ENCODE data around the gene CATSPER1.

DNA sequence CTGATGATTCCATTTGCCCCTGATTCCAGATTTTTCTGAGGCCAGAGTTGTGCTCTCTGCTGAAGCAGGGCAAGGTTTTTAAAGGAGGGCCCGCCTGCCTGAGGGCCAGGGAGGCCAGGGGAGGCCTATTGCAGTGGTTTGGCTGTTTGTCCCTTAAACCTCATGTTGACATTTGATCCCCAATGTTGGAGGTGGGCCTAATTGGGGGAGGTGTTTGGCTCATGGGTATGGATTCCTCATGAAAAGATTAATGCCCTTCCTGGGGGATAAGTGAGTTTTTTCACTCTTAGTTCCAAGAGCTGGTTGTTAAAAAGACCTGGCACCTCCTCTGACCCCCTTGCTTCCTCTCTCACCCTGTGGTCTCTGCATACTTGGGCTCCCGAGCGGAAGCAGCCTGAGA lies 13.5 kb upstream of the CATSPER1 start:
- no peak for TF ChIP-seq EP300 (IDR thresholded peaks at IDR 0.05; ENCODE audit: low read depth in 2 of 2, low read length in 2 of 2)
- TF ChIP-seq EP300 (CRISPR knock-in tag; IDR thresholded peaks at IDR 0.05; ENCODE audit: borderline replicate concordance), result no peak
- no peak for TF ChIP-seq CAMTA2 (CRISPR knock-in tag; IDR thresholded peaks at IDR 0.05; ENCODE audit: borderline replicate concordance)
- TF ChIP-seq ZFP1 (CRISPR knock-in tag; IDR thresholded peaks at IDR 0.05), result no peak
- no peak for TF ChIP-seq HNRNPK (IDR thresholded peaks at IDR 0.05; ENCODE audit: low read depth, low read length, poor library complexity, severe bottlenecking)
- TF ChIP-seq SIN3A (IDR thresholded peaks at IDR 0.05; ENCODE audit: borderline replicate concordance, low read depth, low read length), result no peak
- no peak for TF ChIP-seq ZBTB21 (CRISPR knock-in tag; IDR thresholded peaks at IDR 0.05)
- no peak for TF ChIP-seq ZNF24 (IDR thresholded peaks at IDR 0.05)
- TF ChIP-seq POLR2AphosphoS5 (IDR thresholded peaks at IDR 0.05; ENCODE audit: low read depth, low read length), result no peak
- TF ChIP-seq, protein P1, sequence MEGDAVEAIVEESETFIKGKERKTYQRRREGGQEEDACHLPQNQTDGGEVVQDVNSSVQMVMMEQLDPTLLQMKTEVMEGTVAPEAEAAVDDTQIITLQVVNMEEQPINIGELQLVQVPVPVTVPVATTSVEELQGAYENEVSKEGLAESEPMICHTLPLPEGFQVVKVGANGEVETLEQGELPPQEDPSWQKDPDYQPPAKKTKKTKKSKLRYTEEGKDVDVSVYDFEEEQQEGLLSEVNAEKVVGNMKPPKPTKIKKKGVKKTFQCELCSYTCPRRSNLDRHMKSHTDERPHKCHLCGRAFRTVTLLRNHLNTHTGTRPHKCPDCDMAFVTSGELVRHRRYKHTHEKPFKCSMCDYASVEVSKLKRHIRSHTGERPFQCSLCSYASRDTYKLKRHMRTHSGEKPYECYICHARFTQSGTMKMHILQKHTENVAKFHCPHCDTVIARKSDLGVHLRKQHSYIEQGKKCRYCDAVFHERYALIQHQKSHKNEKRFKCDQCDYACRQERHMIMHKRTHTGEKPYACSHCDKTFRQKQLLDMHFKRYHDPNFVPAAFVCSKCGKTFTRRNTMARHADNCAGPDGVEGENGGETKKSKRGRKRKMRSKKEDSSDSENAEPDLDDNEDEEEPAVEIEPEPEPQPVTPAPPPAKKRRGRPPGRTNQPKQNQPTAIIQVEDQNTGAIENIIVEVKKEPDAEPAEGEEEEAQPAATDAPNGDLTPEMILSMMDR (CRISPR knock-in tag; IDR thresholded peaks at IDR 0.05), result no peak
- no peak for TF ChIP-seq IRX3 (CRISPR knock-in tag; IDR thresholded peaks at IDR 0.05; ENCODE audit: borderline replicate concordance, low read depth)
- TF ChIP-seq ZNF136 (CRISPR knock-in tag; IDR thresholded peaks at IDR 0.05; ENCODE audit: low read depth), result no peak
- TF ChIP-seq TOPORS (CRISPR knock-in tag; IDR thresholded peaks at IDR 0.05), result no peak
- no peak for TF ChIP-seq ELF4 (CRISPR knock-in tag; IDR thresholded peaks at IDR 0.05; ENCODE audit: borderline replicate concordance)
